HepG2 (cell line): ENCODE data around the gene AASDHPPT. TPM values are rescaled to one million over a fixed set of nuclear protein-coding genes. Genes with fewer than 3 reads are reported as not detected.

Source experiments
- ATAC-seq: fragments of 200-7000 bp; cut with Tn5 transposase; 3 replicates; pipeline ENCODE4 v1.9.1; 2020; ENCODE audit warnings: mild to moderate bottlenecking, moderate library complexity
- BruUV-seq: library from RNA; stranded (reverse); fragments of 400-500 nt; replicated peaks from 2 replicates; lab custom pipeline; 2021; lab: Mats Ljungman, UMichigan
- CTCF ChIA-PET: fragments of 300-600 bp; formaldehyde crosslinking; extraction: SDS; loops from one replicate; lab custom pipeline; 2021; ENCODE audit warnings: low total read pairs, inconsistent platforms, low intra/inter-chr PET ratio; lab: Yijun Ruan, JAX
- POLR2A ChIA-PET: fragments of 350-600 bp; sonication (Branson Sonifier 250); formaldehyde crosslinking; loops from one replicate; lab custom pipeline; 2020; ENCODE audit warnings: antibody characterized with exemption, inconsistent platforms; lab: Yijun Ruan, JAX
- DNase-seq: peaks from one replicate; pipeline ENCODE4 v3.0.0-alpha.2; 2015; ENCODE audit warnings: low spot score
- FAIRE-seq: peaks from 3 replicates; lab custom pipeline; 2011; peaks lifted over from hg19 to GRCh38; lab: Jason Lieb, UNC
- H2AFZ ChIP-seq: one replicate; pipeline ENCODE4 v1.6.1; 2011; ENCODE audit warnings: low read length, inconsistent platforms
- H3K27ac ChIP-seq: fragments of 300-600 bp; 3 replicates; pipeline ENCODE4 v1.8.0; 2011; ENCODE audit warnings: mixed run types, mild to moderate bottlenecking, mixed read lengths, low read length, inconsistent platforms; ENCODE audit not compliant: insufficient read depth; ENCODE audit errors: extremely low read length
- H3K27me3 ChIP-seq, 2 experiments: fragments of 200-600 bp in 1 of 2; 2 replicates in 1 of 2; 3 replicates in 1 of 2; pipeline versions ENCODE4 v1.6.0 to v1.8.0; 2011; ENCODE audit warnings: low read length in 2 of 2, mild to moderate bottlenecking in 2 of 2, moderate library complexity in 2 of 2, inconsistent platforms in 1 of 2; ENCODE audit not compliant: insufficient read depth in 2 of 2, control insufficient read depth in 1 of 2
- H3K36me3 ChIP-seq, 2 experiments: fragments of 200-600 bp in 1 of 2; replicated peaks in 1 of 2; 2 replicates in 1 of 2; 3 replicates in 1 of 2; pipeline versions ENCODE4 v1.5.1 to v1.8.0; 2011; ENCODE audit warnings: low read length in 2 of 2, inconsistent platforms in 1 of 2; ENCODE audit not compliant: insufficient read depth in 2 of 2, control insufficient read depth in 1 of 2
- H3K4me1 ChIP-seq: 2 replicates; pipeline ENCODE4 v1.5.1; 2012; ENCODE audit warnings: low read length, inconsistent platforms; ENCODE audit not compliant: insufficient read depth
- H3K4me2 ChIP-seq: 2 replicates; pipeline ENCODE4 v1.6.0; 2011; ENCODE audit warnings: low read depth, low read length, inconsistent platforms
- H3K4me3 ChIP-seq, 3 experiments: fragments of 200-600 bp in 1 of 3; sonication (generic), shearing (Covaris generic) in 1 of 3; replicated peaks in 1 of 3; 2 replicates each; pipeline ENCODE4 v1.5.1; 2011 to 2016; ENCODE audit warnings: low read length in 3 of 3, inconsistent platforms in 2 of 3, low read depth in 2 of 3, mild to moderate bottlenecking in 2 of 3, control low read depth in 1 of 3, mixed read lengths in 1 of 3; ENCODE audit not compliant: insufficient read depth in 1 of 3
- H3K79me2 ChIP-seq: one replicate; pipeline ENCODE4 v1.6.1; 2011; ENCODE audit warnings: low read length, inconsistent platforms; ENCODE audit not compliant: insufficient read depth
- H3K9ac ChIP-seq: 2 replicates; pipeline ENCODE4 v1.6.0; 2011; ENCODE audit warnings: mild to moderate bottlenecking, low read depth, low read length, inconsistent platforms; ENCODE audit not compliant: insufficient read depth
- H3K9me3 ChIP-seq: 2 replicates; pipeline ENCODE4 v1.5.1; 2012; ENCODE audit warnings: mild to moderate bottlenecking, low read length
- H4K20me1 ChIP-seq: 2 replicates; pipeline ENCODE4 v1.6.0; 2011; ENCODE audit warnings: inconsistent platforms, mild to moderate bottlenecking, low read length, moderate library complexity; ENCODE audit not compliant: insufficient read depth
- KDM3A ChIP-seq: IDR thresholded peaks from 2 replicates; pipeline ENCODE4 v1.6.1; 2018; ENCODE audit warnings: low read depth, missing compliant biosample characterization
- WGBS: methylation state at CpG from one replicate; pipeline ENCODE4 v1.1.6; 2017; ENCODE audit warnings: low lambda C conversion rate; 5-methylcytosine and 5-hydroxymethylcytosine counted together
- in situ Hi-C: cut with HindIII; loops from 2 replicates; pipeline ENCODE4 v1.10.0; 2017; ENCODE audit warnings: low pct_unique_long_range_greater_than_20kb; ENCODE audit not compliant: extremely low pct_ligation_motif_present
- intact Hi-C: fragments of 100-400 bp; cut with micrococcal nuclease; formaldehyde crosslinking; loops from one replicate; pipeline ENCODE4 v1.10.0; 2022; ENCODE audit not compliant: unreplicated experiment
- polyA plus RNA-seq, 8 experiments: library from polyadenylated mRNA; depleted of rRNA in 3 of 8; stranded (reverse) in 7 of 8; unstranded in 1 of 8; fragments of >200 nt; fragmentation: Illumina TruSeq in 4 of 8; extraction: Trizol in 4 of 8; gene quantifications; 2 replicates each; pipeline versions ENCODE4 v1.2.1 to v1.2.3, GENCODE V29; 2011 to 2016; ENCODE audit warnings: low read depth in 4 of 8, missing spikeins in 1 of 8, mixed read lengths in 1 of 8; ENCODE audit not compliant: insufficient read depth in 1 of 8
- total RNA-seq, 5 experiments: library from RNA; depleted of rRNA; stranded (reverse); fragments of >200 nt; fragmentation: Illumina TruSeq; extraction: Trizol; gene quantifications; 2 replicates each; pipeline ENCODE4 v1.2.3, GENCODE V29; 2016; ENCODE audit warnings: low read depth in 1 of 5
- TF ChIP-seq, protein P1 (sequence below): sonication (generic); formaldehyde crosslinking; IDR thresholded peaks from 2 replicates; pipeline ENCODE4 v1.4.0; 2020; ENCODE audit warnings: missing genetic modification reagents
- TF ChIP-seq, protein P2 (sequence below), 2 experiments: IDR thresholded peaks; 2 replicates each; pipeline ENCODE4 v1.6.1; 2011 to 2012; ENCODE audit warnings: low read length in 2 of 2, borderline replicate concordance in 1 of 2, low read depth in 1 of 2, mild to moderate bottlenecking in 1 of 2, moderate library complexity in 1 of 2

AASDHPPT gene
- total and polyA plus RNA-seq, 2 of the 13 experiments (the other 11 are each of a cell fraction or from before 2014, with no cell fraction given): 20.2 to 43.7 TPM

GRCh38 chr11:106127604-106128003, 50.1 kb downstream of the AASDHPPT start:
- Histone ChIP-seq H3K4me1 (no peaks in the 10 kb centered on the region), H3K27ac (no peak overlapping the region), H3K9ac (no peak overlapping the region), H3K36me3 (no peaks in the 10 kb centered on the region), H3K4me2 (no peak overlapping the region), H3K4me3 (no peak overlapping the region), H3K79me2 (no peaks in the 10 kb centered on the region), H3K27me3 (no peaks in the 10 kb centered on the region), H4K20me1 (no peaks in the 10 kb centered on the region), H3K9me3 (no peaks in the 10 kb centered on the region), H2AFZ (no peak overlapping the region)
- no TSS peak for BruUV-seq
- ChIA-PET CTCF (no interaction called here), POLR2A (no interaction called here)
- TF ChIP-seq KDM3A (CRISPR knock-in tag): no peak
- TF ChIP-seq, protein P1, sequence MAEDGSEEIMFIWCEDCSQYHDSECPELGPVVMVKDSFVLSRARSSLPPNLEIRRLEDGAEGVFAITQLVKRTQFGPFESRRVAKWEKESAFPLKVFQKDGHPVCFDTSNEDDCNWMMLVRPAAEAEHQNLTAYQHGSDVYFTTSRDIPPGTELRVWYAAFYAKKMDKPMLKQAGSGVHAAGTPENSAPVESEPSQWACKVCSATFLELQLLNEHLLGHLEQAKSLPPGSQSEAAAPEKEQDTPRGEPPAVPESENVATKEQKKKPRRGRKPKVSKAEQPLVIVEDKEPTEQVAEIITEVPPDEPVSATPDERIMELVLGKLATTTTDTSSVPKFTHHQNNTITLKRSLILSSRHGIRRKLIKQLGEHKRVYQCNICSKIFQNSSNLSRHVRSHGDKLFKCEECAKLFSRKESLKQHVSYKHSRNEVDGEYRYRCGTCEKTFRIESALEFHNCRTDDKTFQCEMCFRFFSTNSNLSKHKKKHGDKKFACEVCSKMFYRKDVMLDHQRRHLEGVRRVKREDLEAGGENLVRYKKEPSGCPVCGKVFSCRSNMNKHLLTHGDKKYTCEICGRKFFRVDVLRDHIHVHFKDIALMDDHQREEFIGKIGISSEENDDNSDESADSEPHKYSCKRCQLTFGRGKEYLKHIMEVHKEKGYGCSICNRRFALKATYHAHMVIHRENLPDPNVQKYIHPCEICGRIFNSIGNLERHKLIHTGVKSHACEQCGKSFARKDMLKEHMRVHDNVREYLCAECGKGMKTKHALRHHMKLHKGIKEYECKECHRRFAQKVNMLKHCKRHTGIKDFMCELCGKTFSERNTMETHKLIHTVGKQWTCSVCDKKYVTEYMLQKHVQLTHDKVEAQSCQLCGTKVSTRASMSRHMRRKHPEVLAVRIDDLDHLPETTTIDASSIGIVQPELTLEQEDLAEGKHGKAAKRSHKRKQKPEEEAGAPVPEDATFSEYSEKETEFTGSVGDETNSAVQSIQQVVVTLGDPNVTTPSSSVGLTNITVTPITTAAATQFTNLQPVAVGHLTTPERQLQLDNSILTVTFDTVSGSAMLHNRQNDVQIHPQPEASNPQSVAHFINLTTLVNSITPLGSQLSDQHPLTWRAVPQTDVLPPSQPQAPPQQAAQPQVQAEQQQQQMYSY (CRISPR knock-in tag): no peak
- TF ChIP-seq, protein P2, sequence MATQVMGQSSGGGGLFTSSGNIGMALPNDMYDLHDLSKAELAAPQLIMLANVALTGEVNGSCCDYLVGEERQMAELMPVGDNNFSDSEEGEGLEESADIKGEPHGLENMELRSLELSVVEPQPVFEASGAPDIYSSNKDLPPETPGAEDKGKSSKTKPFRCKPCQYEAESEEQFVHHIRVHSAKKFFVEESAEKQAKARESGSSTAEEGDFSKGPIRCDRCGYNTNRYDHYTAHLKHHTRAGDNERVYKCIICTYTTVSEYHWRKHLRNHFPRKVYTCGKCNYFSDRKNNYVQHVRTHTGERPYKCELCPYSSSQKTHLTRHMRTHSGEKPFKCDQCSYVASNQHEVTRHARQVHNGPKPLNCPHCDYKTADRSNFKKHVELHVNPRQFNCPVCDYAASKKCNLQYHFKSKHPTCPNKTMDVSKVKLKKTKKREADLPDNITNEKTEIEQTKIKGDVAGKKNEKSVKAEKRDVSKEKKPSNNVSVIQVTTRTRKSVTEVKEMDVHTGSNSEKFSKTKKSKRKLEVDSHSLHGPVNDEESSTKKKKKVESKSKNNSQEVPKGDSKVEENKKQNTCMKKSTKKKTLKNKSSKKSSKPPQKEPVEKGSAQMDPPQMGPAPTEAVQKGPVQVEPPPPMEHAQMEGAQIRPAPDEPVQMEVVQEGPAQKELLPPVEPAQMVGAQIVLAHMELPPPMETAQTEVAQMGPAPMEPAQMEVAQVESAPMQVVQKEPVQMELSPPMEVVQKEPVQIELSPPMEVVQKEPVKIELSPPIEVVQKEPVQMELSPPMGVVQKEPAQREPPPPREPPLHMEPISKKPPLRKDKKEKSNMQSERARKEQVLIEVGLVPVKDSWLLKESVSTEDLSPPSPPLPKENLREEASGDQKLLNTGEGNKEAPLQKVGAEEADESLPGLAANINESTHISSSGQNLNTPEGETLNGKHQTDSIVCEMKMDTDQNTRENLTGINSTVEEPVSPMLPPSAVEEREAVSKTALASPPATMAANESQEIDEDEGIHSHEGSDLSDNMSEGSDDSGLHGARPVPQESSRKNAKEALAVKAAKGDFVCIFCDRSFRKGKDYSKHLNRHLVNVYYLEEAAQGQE (IDR thresholded peaks at IDR 0.05; ENCODE audit: borderline replicate concordance in 1 of 2, low read depth in 1 of 2, low read length in 2 of 2): no peak
- 2% methylated on average over 3 of the region's 3 CpGs for WGBS
- DNase-seq (no peak), ATAC-seq (no peak), FAIRE-seq (no peak)
- intact Hi-C loops: no loop called here
- in situ Hi-C loops: no loop called here
